Naive thymus-derived CD4-positive, alpha-beta T cell (primary cell): ENCODE measurements around the gene ST6GALNAC3. TPM values are rescaled to one million over a fixed set of nuclear protein-coding genes. Genes with fewer than 3 reads are reported as not detected.
A peak's percentile ranks its signal among the peaks of the same experiment; 100 is the strongest.

ENCODE experiments used
- ATAC-seq: fragments of 150-1000 bp; cut with Tn5 transposase; 2 replicates; pipeline ENCODE4 v1.10.0; 2021; ENCODE audit warnings: mild to moderate bottlenecking, moderate library complexity
- CTCF ChIA-PET: fragments of 350-600 bp; sonication (Branson Sonifier 250); formaldehyde crosslinking; loops from one replicate; lab custom pipeline; 2021; ENCODE audit warnings: antibody characterized with exemption; lab: Charles Lee
- POLR2A ChIA-PET: fragments of 350-600 bp; sonication (Branson Sonifier 250); formaldehyde crosslinking; loops from one replicate; lab custom pipeline; 2021; ENCODE audit warnings: antibody characterized with exemption, inconsistent platforms; lab: Charles Lee
- DNase-seq, 9 donors: peaks; one replicate each; pipeline versions ENCODE4 v3.0.0 to v3.0.0-alpha.2; 2020 to 2022; ENCODE audit warnings: mixed read lengths in 1 of 9
- H3K27ac ChIP-seq: one replicate; pipeline ENCODE4 v1.7.0; 2013; ENCODE audit warnings: mild to moderate bottlenecking, low read depth, low read length, moderate library complexity
- H3K27me3 ChIP-seq, 2 donors: one replicate each; pipeline ENCODE4 v1.7.0; 2013; ENCODE audit warnings: low read length in 2 of 2, mild to moderate bottlenecking in 2 of 2, moderate library complexity in 2 of 2; ENCODE audit not compliant: control insufficient read depth in 2 of 2, insufficient read depth in 2 of 2
- H3K36me3 ChIP-seq, 3 experiments: 1 replicate in 2 of 3; 2 replicates in 1 of 3; pipeline ENCODE4 v1.7.0; 2013; ENCODE audit warnings: low read length in 3 of 3, mild to moderate bottlenecking in 3 of 3, moderate library complexity in 1 of 3; ENCODE audit not compliant: insufficient read depth in 3 of 3, control insufficient read depth in 2 of 3
- H3K4me1 ChIP-seq, 2 donors: one replicate each; pipeline ENCODE4 v1.7.0; 2013; ENCODE audit warnings: low read length in 2 of 2, mild to moderate bottlenecking in 2 of 2, moderate library complexity in 1 of 2; ENCODE audit not compliant: control insufficient read depth in 2 of 2, insufficient read depth in 2 of 2
- H3K4me3 ChIP-seq: 2 replicates; pipeline ENCODE4 v1.7.0; 2013; ENCODE audit warnings: mild to moderate bottlenecking, low read length
- H3K9me3 ChIP-seq, 3 experiments: 1 replicate in 2 of 3; 2 replicates in 1 of 3; pipeline ENCODE4 v1.7.0; 2013; ENCODE audit warnings: low read length in 3 of 3; ENCODE audit not compliant: control insufficient read depth in 2 of 3
- H3K27ac Mint-ChIP-seq, 9 donors: one replicate each; pipeline ENCODE4 v1.8.0; 2020 to 2022; ENCODE audit warnings: mixed read lengths in 9 of 9, mild to moderate bottlenecking in 8 of 9, moderate library complexity in 5 of 9, inconsistent platforms in 2 of 9
- H3K27me3 Mint-ChIP-seq, 5 donors: one replicate each; pipeline ENCODE4 v1.8.0; 2021 to 2022; ENCODE audit warnings: mixed read lengths in 5 of 5, mild to moderate bottlenecking in 1 of 5
- H3K36me3 Mint-ChIP-seq, 5 donors: one replicate each; pipeline ENCODE4 v1.8.0; 2020 to 2022; ENCODE audit warnings: mixed read lengths in 5 of 5, mild to moderate bottlenecking in 3 of 5, inconsistent platforms in 1 of 5
- H3K4me1 Mint-ChIP-seq, 7 donors: one replicate each; pipeline ENCODE4 v1.8.0; 2020 to 2022; ENCODE audit warnings: mixed read lengths in 7 of 7, mild to moderate bottlenecking in 3 of 7, inconsistent platforms in 1 of 7
- H3K4me3 Mint-ChIP-seq, 10 donors: one replicate each; pipeline ENCODE4 v1.8.0; 2020 to 2022; ENCODE audit warnings: mild to moderate bottlenecking in 10 of 10, mixed read lengths in 10 of 10, moderate library complexity in 6 of 10, inconsistent platforms in 2 of 10
- H3K9me3 Mint-ChIP-seq, 11 donors: one replicate each; pipeline ENCODE4 v1.8.0; 2020 to 2022; ENCODE audit warnings: mixed read lengths in 11 of 11, mild to moderate bottlenecking in 4 of 11, inconsistent platforms in 1 of 11, moderate library complexity in 1 of 11
- intact Hi-C, 2 donors: fragments of 100-400 bp; cut with micrococcal nuclease; formaldehyde crosslinking; loops; one replicate each; pipeline ENCODE4 v1.15.1; 2023
- polyA plus RNA-seq, 2 donors: library from polyadenylated mRNA; unstranded; fragments of 300-500 nt; fragmentation: Illumina TruSeq; gene quantifications; one replicate each; pipeline ENCODE4 v1.2.3, GENCODE V29; 2021
- total RNA-seq, 6 experiments: library from RNA in 5 of 6; stranded (reverse) in 5 of 6; gene quantifications; 1 replicate in 5 of 6; 2 replicates in 1 of 6; pipeline ENCODE4 v1.2.3 and lab custom pipeline; 2021 to 2026

Gene ST6GALNAC3
- total and polyA plus RNA-seq, 7 experiments from 2014 or later, result 0.17 to 4.8 (median 2.1) TPM; not detected in 1

- H3K27ac Mint-ChIP-seq, result no peak overlapping the region
- intact Hi-C loops, result no loop called here
- no peak for ATAC-seq
These were observed 407.7 kb downstream of the ST6GALNAC3 start for GRCh38 chr1:76482272-76482671.

GRCh38 chr1:76491737-76492136 is 417.2 kb downstream of the ST6GALNAC3 start:
- ATAC-seq (no peak), DNase-seq (no peak)
- Histone ChIP-seq H3K4me1 (no peaks in the 10 kb centered on the region), H3K27me3 (no peaks in the 10 kb centered on the region), H3K9me3 (no peaks in the 10 kb centered on the region), H3K27ac (no peak overlapping the region), H3K36me3 (no peaks in the 10 kb centered on the region), H3K4me3 (no peak overlapping the region)
- peaks cover 0 to 19% (median 9%) of the 10 kb centered on the region in 7 donors for H3K4me1 Mint-ChIP-seq
- H3K4me3 Mint-ChIP-seq, result no peak overlapping the region
- intact Hi-C loops, result no loop called here
- peaks cover 0 to 4% (median 0%) of the 10 kb centered on the region in 5 donors for H3K36me3 Mint-ChIP-seq
- ChIA-PET CTCF (no interaction called here), POLR2A (no interaction called here)
- H3K27me3 Mint-ChIP-seq, result no peaks in the 10 kb centered on the region
- H3K9me3 Mint-ChIP-seq, result peaks cover 0 to 7% (median 0%) of the 10 kb centered on the region in 11 donors
- H3K27ac Mint-ChIP-seq, result no peak overlapping the region

More at GRCh38 chr1:76482272-76482671, 407.7 kb downstream of the ST6GALNAC3 start:
- H3K4me3 Mint-ChIP-seq, result no peak overlapping the region
- CTCF ChIA-PET, result no interaction called here
- H3K27me3 Mint-ChIP-seq, result no peaks in the 10 kb centered on the region
- no peak overlapping the region for H3K4me3 ChIP-seq
- POLR2A ChIA-PET, result no interaction called here
- peaks cover 0 to 4% (median 0%) of the 10 kb centered on the region in 3 experiments for H3K9me3 ChIP-seq
- peaks cover 0 to 5% (median 0%) of the 10 kb centered on the region in 5 donors for H3K36me3 Mint-ChIP-seq
- H3K9me3 Mint-ChIP-seq, result peaks cover 0 to 6% (median 0%) of the 10 kb centered on the region in 11 donors
- H3K27me3 ChIP-seq, result no peaks in the 10 kb centered on the region
- DNase-seq, result no peak
- no peaks in the 10 kb centered on the region for H3K4me1 ChIP-seq
- no peaks in the 10 kb centered on the region for H3K4me1 Mint-ChIP-seq
- H3K27ac ChIP-seq, result no peak overlapping the region
- no peaks in the 10 kb centered on the region for H3K36me3 ChIP-seq

- Histone ChIP-seq H3K27ac (no peak overlapping the region), H3K27me3 (no peaks in the 10 kb centered on the region), H3K4me3 (no peak overlapping the region), H3K36me3 (no peaks in the 10 kb centered on the region), H3K9me3 (no peaks in the 10 kb centered on the region), H3K4me1 (no peaks in the 10 kb centered on the region)
- no peaks in the 10 kb centered on the region for H3K27me3 Mint-ChIP-seq
- peaks cover 0 to 4% (median 0%) of the 10 kb centered on the region in 5 donors for H3K36me3 Mint-ChIP-seq
- no peak overlapping the region for H3K27ac Mint-ChIP-seq
- POLR2A ChIA-PET, result no interaction called here
- peaks cover 0 to 19% (median 9%) of the 10 kb centered on the region in 7 donors for H3K4me1 Mint-ChIP-seq
- peaks cover 0 to 2% (median 0%) of the 10 kb centered on the region in 11 donors for H3K9me3 Mint-ChIP-seq
- CTCF ChIA-PET, result no interaction called here
- DNase-seq, result no peak
- H3K4me3 Mint-ChIP-seq, result no peak overlapping the region
- no peak for ATAC-seq
- intact Hi-C loops, result no loop called here
These were observed 418.3 kb downstream of the ST6GALNAC3 start for GRCh38 chr1:76492752-76493430.

- Histone ChIP-seq H3K4me1 (no peaks in the 10 kb centered on the region), H3K27me3 (no peaks in the 10 kb centered on the region), H3K27ac (no peak overlapping the region), H3K9me3 (no peaks in the 10 kb centered on the region), H3K36me3 (no peaks in the 10 kb centered on the region), H3K4me3 (no peak overlapping the region)
- DNase-seq (no peak), ATAC-seq (no peak)
- Mint-ChIP-seq H3K4me3 (peak overlapping the region in 1 of 10 donors; percentile 47), H3K27me3 (no peaks in the 10 kb centered on the region), H3K9me3 (peaks cover 0 to 2% (median 0%) of the 10 kb centered on the region in 11 donors), H3K4me1 (peaks cover 0 to 19% (median 9%) of the 10 kb centered on the region in 7 donors), H3K27ac (peak overlapping the region in 1 of 9 donors; percentile 6), H3K36me3 (peaks cover 0 to 3% (median 0%) of the 10 kb centered on the region in 5 donors)
- CTCF ChIA-PET, result no interaction called here
- intact Hi-C loops, result no loop called here
- POLR2A ChIA-PET, result no interaction called here
These were observed 420.3 kb downstream of the ST6GALNAC3 start for GRCh38 chr1:76494807-76495206.

- peaks cover 5 to 28% (median 19%) of the 10 kb centered on the region in 7 donors for H3K4me1 Mint-ChIP-seq
- H3K4me3 Mint-ChIP-seq, result no peak overlapping the region
- Histone ChIP-seq H3K27me3 (no peaks in the 10 kb centered on the region), H3K4me1 (peaks cover 0 to 8% of the 10 kb centered on the region in 2 donors), H3K9me3 (no peaks in the 10 kb centered on the region), H3K36me3 (no peaks in the 10 kb centered on the region), H3K4me3 (no peak overlapping the region), H3K27ac (no peak overlapping the region)
- H3K36me3 Mint-ChIP-seq, result no peaks in the 10 kb centered on the region
- H3K9me3 Mint-ChIP-seq, result peaks cover 0 to 2% (median 0%) of the 10 kb centered on the region in 11 donors
- H3K27ac Mint-ChIP-seq, result no peak overlapping the region
- intact Hi-C loops, result no loop called here
- no peak for ATAC-seq
- no peaks in the 10 kb centered on the region for H3K27me3 Mint-ChIP-seq
- CTCF ChIA-PET, result no interaction called here
- no peak for DNase-seq
- POLR2A ChIA-PET, result no interaction called here
These were observed 422.3 kb downstream of the ST6GALNAC3 start for GRCh38 chr1:76496871-76497270.

GRCh38 chr1:76500116-76500515 is 425.6 kb downstream of the ST6GALNAC3 start:
- peaks cover 6 to 20% (median 16%) of the 10 kb centered on the region in 7 donors for H3K4me1 Mint-ChIP-seq
- CTCF ChIA-PET, result no interaction called here

More at GRCh38 chr1:76500116-76500515, 425.6 kb downstream of the ST6GALNAC3 start:
- Mint-ChIP-seq H3K9me3 (no peaks in the 10 kb centered on the region), H3K27ac (no peak overlapping the region), H3K36me3 (no peaks in the 10 kb centered on the region), H3K27me3 (no peaks in the 10 kb centered on the region), H3K4me3 (no peak overlapping the region)
- POLR2A ChIA-PET, result no interaction called here
- Histone ChIP-seq H3K36me3 (no peaks in the 10 kb centered on the region), H3K4me1 (peaks cover 0 to 13% of the 10 kb centered on the region in 2 donors), H3K9me3 (no peaks in the 10 kb centered on the region), H3K27me3 (no peaks in the 10 kb centered on the region), H3K27ac (no peak overlapping the region), H3K4me3 (no peak overlapping the region)
- DNase-seq, result no peak
- ATAC-seq, result no peak
- intact Hi-C loops, result loop anchor here in 1 of 2 donors (10.0 kb wide), 1 partner anchor 345 kb away; no protein-coding TSS in a partner anchor
